NOMO-1 treated with DMSO at 0.1 percent for 48 hours (cell line): ENCODE results near the gene CLBA1.

Experiments used
- DNase-seq: peaks from one replicate; lab custom pipeline; 2025; ENCODE audit not compliant: unreplicated experiment; lab: John Stamatoyannopoulos, UW

The CLBA1 gene

DNA sequence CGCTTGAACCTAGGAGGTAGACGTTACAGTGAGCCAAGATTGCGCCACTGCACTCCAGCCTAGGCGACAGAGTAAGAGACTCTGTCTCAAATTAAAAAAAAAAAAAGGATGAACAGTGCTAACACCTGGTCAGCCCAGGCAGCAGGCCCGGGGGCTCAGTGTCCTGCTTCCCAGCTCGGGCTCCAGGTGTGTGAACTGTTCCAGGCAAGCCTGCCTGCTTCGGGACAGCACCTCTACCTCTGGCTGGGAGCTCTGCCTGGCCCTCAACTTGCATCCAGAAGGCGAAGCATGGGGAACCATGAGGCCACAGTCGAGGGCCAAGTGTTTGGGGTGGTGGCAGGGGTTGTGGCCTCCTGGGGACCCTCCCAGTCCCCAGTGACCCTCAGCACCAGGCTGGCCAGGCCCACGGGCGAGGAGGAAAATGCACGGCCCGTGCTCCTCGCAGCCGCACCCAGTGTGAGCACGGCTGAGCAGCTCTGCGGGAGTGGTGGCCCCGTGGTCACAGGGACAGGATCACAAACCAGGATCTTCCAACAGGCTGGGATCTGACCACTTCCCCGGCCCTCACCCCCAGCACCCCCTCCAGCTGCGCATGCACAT is 19.8 kb downstream of the CLBA1 start:
- no peak for DNase-seq

DNA sequence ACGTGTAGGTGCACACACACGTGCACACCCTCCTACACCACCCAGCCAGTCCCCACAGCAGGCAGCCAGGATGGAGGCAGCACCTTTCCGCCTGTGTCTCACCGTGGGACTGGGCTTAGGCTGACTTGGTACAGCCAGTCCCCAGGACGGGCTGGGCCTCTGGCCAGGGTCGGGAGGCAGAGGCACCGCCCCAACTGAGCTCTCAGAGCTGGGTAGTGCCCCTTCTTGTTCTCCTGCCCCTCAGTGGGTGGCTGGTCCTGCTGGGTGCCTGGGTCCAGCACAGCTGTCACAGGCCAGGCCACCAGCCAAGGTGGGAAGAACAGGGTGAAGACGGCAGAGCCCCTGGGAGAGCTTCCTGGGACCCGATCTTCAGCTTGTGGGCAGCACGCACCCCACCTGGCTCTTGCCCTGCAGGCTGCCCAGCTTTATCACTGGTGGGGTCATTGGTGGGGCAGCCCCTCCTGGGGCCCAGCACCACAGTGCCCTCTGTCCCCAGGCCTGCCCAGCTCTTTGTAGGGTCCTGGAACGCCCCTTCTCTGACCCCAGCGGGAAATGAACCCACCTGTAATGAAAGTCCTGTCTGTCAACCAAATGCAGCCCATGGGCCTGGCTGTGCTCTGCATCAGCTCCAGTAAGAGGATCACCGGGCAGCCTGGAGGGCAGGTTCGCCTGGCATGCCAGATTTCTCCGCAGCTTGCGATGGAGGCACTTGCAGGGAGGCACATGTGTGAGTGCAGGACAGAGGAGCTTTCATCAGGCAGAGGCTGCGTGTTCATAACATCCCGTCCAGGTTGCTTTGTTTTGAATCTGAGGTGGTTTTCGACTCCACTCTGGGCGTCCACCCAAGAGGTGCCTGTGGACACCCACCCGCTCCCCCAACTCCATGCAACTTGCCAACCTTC is 20.6 kb downstream of the CLBA1 start:
- DNase-seq, result no peak

DNA sequence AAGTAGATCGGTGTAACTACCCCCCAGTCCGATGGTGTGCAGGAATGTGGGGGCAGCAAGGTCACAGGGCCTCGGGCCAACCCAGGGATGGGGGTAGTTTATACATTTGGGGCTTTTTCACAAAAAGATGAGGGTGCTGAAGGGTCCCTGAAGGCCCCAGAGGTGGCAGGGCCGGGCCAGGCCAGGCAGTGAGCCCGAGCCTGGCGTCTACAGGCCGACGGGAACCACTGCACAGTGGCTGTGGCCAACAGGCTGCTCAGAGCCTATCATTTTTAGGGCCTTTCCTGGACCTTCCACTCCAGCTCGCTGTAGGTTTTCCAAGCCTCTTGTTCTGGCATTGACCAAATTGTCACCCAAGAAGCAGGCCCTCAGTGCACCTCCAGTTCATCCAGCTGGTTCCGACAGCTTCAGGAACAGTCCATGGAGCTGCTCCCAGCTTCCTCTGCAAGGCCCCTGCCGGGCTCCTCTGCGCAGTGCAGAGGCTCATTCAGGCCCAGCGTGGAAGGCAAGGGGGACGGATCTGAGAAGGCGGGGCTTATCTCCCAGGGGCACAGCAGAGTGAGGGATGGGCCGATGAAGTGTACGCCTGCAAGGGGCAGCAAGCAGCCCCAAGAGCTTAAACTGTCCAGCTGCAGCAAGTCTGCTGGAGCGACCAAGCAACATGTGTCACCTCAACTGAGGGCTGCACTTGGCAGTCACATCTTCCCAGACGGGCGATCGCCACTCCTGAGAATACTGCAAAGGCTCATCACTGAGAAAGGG is 21.4 kb downstream of the CLBA1 start:
- DNase-seq, result no peak

DNA sequence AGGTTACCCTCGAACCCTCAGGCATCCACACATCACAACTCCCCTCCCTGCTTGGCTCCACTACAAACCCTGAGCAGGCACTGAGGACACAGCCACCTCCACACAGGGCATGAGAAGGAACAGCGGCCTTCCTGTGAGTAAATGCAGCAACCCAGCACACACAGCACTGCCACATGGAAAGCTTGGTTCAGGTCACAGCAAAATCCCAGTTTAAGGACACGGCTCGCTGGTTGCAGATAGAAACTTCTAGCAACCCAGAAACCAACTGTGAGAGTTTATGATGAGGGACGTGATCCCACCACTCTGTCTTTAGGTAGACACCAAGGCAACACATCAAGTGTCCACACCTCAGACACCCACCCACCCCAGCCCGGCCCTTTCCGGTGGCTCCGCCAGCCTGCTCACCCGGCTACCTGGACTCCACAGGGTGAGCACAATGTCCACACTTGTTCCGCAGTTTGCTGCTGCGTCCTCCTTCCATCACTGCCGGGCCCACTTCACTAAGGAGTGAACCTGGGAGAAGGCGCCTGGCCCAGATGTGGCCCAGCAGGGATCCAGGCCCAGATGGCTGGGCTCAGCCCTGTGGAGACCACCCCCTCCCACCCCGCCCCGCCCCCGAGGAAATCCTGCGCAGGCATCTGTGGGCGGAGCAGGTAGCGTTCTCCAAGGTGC is 22.1 kb downstream of the CLBA1 start:
- DNase-seq, result no peak

DNA sequence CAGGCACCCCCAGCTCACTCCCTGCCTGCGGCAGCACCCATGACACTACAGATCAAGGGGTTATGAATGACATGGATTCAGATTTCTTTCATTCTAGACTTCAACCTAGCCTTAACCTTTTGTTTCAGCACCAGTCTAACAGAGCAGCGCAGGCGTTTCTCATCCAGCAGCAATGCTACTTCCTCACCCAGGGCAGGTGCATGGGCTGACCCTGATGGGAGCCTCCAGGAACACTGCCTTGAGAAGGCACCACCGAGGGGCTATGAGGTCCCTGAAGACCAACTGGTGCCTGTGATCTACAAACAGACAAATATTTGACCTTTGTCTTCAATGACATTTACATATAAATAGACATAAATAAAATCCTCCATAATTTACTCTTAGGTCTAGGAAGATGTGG is 24.5 kb downstream of the CLBA1 start:
- DNase-seq, result no peak

DNA sequence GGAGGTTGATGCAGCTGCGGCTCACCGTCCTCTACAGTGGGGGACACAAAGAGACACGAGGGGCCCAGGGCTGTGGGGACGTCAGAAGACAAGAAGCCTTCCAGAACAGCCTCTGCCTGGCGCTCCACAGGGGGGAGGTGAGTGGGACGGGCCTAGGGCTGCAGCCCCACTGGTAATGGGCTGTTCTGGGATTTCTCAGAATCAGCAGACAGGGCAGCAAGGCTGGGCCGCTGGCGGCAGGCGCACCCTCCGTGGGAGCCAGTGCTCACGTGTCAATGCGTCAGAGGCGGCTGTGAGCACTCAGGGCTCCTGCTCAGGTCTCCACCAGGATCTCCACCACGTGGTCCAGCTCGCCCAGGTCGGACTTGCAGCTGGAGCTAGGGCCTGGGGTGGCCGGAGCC is 25.3 kb downstream of the CLBA1 start:
- no peak for DNase-seq

DNA sequence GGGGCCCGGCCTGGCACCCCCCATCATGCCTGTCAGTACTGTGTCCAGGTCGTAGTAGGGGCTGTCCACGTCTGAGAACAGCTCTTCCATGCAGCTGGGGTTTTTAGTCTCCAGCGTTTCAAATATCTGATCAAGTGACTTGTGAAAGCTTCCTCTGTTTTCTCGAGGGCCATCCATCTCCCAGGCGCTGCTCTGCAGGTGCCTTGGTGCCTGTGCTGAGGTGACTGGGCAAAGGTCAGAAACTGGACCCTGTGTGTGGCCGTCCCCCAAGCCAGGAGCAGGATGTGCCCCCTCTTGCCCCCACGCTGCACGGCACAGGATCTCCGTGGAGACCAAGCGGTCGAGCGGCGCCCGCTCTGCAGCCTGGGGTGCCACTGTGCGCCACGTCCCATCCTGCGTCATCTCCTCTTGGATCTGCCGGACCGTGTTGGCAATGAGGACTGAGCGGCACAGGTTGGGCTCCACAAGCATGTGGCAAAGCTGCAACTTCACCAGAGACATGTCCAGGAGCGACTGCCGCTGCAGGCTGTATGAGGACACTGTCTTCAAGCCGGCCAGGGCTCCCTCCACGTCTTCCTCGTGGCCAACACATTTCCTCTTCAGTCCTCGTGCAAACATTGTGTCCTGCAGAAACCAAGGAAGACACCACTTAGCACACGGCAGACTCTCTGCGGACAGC is 25.9 kb downstream of the CLBA1 start:
- DNase-seq, result no peak

DNA sequence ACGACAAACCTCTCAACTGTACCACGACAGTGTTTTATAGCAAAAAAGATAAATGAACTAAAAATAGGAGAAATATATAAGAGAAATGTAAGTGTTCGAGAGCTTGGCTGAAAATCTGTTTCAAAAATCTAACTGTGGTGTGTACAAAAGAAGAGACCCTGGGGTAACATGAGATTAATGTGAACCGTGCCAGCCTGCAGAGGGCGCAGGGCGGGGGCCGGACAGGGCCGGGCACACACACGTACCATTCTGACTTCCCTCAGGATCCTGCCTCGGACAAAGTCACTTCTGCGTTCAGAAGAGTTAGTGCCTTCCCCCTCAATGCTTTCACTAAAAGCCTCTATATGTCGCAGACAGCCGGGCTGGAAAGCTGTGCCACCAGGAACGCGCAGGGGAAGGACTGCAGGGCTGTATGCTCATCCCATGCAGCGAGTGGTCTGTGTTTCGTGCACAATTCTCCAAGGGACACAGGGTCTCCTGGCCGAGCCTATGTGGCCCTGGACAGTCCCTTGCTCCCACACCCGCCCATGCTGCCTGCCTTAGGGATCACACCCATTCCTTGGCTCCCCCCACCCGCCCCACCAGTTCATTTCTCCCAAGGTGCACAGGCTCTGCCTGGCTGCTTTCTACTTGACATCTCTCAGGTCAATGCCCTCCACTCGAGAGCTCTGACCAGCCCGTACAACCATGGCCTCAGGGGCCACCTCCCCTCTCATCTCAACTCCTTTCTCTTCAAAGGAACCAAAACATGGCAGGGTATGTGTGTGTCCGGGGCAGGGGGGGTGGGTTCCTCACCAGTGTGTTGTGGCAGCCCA is 26.8 kb downstream of the CLBA1 start:
- no peak for DNase-seq

DNA sequence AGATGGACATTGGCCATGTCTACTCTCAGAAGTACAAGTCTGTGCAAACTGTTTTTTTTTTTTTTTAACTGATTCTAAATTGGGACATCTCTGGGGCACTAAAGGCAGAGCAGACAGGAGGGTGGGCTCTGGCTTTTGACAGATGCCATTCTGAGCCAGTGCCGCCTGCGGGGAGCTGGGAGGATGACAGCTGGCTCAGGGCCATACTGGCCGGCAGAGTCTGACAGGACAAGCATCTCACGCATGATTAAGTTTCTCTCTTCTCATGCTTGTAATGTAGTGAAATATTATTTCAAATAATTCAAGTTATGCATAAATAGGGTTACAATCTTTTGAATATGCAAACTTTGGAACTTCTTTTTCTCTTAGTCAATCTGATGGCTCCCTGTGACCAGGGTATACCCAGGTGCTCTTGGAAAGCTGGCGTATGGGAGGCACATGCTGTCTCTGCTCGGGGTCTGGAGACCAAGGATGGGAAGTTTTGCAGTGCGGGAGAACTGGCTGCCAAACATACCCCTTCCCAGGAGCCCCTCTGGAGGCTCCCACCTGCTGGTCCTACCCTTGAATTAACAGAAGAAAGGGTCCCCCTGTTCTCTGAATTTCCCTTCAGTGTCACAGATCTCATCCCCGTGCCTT is 27.7 kb downstream of the CLBA1 start:
- DNase-seq, result no peak

DNA sequence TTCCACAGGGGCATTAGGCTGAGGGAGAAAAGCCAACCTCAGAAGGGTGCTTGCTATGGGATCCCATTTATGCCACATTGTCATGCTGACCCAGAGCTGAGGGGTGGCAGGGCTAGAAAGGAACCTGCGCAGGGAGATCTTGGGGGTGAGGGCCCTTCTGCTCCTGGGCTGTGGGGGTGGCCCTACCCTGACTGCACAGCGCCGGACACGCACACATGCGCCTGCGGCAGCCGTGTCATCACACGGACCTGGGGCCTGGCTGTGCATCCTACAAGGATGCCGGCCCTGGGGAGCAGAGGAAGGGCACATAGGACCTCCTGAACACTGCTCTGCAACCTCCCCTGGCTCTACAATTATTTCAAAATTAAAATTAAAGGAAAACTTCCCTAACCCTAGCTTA is 28.4 kb downstream of the CLBA1 start:
- DNase-seq, result no peak

DNA sequence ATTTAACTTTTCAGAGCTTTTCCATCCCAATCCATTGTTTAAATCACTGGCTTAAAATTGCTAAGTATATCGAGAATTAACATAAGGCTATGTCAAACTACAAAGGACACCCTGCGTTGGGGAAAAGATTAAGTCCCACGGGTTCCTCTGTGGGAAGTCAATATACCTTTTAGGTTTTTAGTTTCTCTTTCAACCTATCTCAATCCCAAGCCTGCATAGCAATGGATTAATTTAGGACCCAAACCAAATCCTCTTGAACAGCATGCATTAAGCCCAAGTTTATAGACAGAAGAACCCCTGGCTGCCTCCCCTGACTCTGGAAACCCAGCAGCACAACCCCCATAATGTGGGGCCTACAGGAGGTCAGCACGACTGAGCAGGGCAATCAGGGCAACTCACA is 29.0 kb downstream of the CLBA1 start:
- DNase-seq, result no peak

DNA sequence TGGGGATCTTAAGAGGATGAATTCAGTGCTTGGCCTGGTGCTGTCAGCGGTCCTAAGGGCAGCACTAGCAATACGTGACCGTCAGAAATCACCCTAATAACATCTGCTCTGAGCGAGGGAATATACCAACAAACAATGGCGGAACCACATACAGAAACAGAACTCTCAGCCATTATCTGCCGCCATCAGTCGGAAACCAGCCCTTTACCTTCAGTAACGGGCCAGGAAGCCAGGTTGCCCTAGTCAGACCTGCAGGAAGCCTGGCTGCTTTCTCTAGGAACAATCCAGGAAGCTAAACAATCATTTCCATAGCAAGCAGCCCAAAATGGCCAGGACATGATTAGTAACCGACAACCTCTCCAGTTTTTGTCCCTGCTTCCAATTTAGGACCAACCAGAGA is 29.7 kb downstream of the CLBA1 start:
- DNase-seq, result no peak

DNA sequence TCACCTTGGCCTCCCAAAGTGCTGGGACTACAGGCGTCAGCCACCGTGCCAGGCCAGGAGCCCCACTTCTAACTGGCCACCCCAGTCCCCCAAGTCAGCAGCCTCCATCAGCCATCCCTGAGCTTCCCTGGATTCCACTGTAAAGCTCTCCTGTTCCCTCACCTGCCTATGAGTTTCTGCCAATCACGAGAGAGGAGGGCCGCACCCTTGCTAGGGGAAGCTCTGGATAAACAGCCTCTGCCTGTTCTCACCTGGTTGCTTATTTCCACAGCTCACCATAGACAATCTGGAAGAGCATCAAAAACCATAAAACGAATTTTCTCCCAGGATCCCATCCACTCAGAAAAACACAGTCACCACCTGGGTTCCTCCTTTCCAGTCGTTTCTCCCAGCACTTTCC is 30.3 kb downstream of the CLBA1 start:
- DNase-seq, result no peak

DNA sequence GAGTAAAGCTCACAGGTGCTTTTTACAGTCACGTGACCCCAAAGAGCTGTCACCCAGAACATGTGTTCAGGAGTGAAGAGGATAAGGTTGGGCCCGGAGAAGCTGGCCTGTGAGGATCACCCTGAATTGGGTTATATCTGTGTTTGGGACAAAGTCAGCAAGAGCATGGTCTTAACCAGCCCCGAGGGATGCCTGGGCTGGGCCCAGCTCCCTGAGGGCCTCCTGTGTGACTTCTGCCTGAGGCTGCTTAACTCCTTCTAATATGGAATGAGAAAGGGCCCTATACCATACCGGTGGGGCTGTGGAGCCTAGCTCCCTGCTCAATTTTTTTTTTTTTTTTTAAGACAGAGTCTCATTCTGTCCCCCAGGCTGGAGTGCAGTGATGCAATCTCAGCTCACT is 32.8 kb downstream of the CLBA1 start:
- no peak for DNase-seq

DNA sequence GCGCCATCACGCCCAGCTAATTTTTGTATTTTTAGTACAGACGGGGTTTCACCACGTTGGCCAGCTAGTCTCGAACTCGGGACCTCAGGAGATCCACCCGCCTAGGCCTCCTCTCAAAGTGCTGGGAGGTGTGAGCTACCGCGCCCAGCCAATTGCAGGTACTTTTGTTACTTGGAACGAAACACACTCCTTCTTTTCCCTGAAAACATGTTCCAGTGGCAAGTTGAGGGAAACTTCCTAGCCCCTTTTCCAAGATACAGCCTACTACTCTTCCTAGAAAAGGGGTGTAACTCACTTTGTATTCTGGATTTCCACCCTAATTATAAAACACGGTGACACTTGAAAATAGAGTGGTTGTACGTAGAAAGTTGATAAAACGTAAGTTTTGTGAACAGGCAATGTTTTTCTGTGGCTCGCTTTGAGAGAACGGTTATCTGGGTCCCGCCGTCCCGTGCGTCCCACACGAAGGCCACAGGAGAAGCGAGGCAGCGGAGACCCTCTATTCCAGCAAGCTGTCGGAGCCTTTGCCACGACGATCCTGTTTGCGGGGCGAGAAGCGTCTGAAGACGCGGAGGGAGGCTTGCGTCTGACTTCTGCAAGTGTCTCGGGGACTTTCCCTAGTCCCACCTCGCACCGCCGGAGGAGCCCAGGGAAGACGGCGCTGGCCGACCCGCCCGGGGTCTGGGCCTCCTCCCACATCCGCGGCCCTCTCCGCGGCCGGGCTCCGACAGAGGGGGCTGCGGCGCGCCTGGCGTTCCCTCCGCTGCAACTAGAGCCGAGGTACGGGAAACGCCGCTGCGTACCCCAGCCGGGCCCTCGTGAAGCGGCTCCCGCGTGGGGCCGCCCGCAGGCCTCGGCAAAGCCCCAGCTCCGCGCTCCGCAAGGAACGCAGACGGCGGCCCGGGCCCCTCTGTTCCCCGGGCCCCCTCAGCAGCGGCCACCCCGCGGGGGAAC is 34.5 kb downstream of the CLBA1 start:
- DNase-seq, result peak; percentile 8

DNA sequence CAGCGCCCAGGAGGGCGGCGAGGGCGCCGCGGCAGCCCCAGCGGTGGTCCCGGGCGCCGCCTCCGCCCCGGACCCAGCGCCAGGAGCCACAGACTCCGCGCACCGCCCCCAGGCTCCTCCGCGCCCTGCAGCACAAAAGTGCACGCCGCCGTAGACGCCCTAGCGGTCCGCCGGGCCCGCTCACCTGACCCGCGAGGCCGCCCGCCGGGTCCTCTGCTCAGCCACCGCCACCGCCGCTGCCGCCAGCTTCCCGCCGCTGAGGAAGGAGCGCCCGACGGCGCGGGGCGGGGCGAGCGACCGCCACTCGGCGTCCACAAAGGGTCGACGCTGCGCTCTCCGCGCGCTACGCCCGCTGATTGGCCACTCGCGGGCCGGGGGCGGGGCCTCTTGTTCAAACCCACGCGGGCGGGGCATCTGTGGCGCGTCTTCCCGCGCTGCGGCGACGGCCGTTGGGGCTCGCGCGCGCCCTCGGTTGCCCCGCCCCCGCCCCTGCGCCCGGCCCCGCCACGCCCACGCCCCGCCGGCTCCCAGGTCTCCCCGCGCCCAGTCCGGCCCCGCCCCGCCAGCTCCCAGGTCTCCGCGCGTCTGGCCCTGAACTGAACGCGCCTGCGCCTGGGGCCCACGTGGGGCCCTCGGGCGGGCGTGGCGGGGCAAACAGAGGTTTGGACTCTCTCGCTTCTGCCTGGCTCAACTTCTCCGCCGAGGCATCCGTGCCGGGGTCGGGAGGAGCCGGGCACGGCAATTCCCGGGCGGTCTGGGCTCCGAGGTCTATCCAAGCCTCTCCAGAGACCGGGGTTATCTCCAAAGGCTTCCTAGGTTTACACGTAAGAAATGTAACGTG is 35.4 kb downstream of the CLBA1 start, which contains the start of gene CDCA4:
TSS of gene CDCA4 (minus strand) at position 269 of the 841 bp plus-strand sequence. CDS start 9,154 bp downstream, outside the sequence.
- peak; percentile 98 for DNase-seq

DNA sequence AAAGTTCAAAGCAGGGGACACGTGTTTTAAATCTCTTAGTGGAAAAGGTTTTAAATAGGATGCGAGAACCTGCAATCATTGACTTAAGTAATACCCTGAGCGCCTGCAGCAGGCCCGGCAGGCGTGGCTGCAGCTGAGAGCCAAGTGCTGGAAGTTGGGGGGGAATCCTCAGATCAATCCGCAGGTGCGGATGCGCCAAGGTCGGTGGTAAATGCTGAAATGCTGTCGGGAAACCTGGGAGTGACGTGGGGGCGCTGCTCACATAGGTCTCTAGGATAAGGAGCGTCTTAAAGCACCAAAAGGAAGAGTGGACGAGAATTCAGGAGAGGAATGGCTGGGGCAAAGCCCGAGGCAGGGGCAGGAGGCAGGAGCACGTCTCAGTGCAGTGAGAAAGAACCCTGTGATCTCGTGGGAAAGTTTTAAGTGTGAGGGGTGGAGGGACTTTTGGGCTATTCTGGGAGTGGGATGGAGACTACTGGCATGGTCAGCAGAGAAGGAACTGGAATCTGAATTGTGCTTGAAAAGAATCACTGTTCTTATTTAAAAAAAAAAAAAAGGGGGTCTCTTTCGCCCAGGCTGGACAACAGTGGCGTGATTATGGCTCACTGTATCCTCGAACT is 36.2 kb downstream of the CLBA1 start:
- DNase-seq, result peak; percentile 62
